Stimulated activated CD8-positive, alpha-beta memory T cell treated with anti-CD3 and anti-CD28 coated beads, Interleukin-2, amount 100 ng/mL, for 48 hours (primary cell): ENCODE results near the gene AATF.

Experiments
- DNase-seq, 2 donors: peaks; one replicate each; pipeline ENCODE4 v3.0.0-alpha.2; 2020; ENCODE audit warnings: low read depth in 2 of 2

Gene AATF

DNA sequence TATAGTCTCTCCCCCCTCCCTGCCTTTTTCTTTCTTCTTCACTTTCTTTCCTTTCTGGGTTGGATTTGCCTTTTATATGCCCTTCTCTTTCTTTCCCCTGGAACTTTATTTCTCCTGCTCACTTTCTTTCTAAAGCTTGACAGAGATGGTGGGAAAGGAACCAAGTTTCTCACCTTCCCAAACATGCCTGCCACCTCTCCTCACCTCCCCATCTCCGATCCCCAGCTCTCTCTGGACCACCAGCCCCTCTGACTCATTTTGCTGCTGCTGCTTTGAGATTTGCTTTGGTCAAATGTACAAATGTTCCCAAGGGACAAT, 18.2 kb upstream of the AATF start:
- DNase-seq = no peak

DNA sequence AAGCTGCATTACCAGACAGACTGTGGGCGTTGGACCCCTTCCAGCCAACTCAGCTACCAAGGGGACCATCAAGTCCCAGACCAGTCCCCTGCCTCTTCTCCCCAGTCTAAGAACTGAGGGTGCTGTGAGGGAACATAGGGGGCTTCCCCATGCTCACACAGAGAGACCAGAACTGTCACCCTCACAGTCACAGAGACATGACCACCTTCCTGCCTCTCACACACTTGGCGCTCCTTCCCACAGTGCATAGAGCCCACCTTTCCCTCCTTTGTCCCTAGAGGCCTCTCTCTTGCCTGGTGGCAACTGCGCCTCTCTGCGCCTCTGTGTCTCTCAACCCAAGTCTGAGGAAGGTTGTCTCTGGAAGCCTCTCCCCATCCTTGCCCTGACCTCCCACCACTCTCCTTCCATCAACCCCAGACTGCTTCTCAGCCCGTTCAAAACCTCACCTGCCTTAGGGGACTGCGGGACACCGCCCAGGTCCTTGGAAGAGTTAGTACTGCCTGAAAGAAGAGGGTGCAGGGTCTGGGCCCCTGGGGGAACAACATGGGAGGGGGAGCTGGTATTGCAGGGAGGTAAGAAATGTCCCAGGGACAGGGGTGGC, 17.6 kb upstream of the AATF start:
- no peak for DNase-seq

DNA sequence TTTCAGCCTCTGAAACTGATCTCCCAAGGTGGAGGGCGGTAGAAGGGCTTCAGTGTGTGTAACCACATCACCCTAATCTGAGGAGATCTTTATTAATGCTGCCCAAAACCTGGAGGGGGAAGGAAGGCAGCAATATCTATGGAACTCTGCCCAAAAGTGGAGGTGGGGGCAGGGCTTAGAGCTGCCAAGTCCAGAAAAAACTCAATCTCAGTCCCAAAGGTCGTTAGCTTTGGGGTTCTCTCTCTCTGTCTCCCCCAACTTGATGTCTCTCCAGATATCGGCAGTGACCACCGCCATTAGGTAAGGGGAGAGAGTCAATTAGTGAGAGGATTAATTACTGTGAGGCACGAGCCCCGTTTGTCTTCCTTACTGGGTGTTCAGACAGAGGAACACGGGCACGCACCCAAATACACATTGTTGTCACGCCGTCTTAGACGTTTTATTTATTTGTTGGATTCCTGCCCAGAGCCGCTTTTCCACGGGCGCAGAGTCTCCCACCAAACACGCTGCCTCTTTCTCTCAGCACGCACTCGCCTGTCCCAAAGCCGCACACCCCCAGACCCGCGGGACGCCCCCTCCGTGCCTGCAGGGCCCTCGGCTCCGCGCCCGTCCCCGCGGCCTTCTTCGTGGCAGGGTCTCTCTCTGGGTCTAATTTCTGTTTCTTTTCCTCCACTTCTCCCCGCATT, 16.9 kb upstream of the AATF start:
- DNase-seq = no peak

DNA sequence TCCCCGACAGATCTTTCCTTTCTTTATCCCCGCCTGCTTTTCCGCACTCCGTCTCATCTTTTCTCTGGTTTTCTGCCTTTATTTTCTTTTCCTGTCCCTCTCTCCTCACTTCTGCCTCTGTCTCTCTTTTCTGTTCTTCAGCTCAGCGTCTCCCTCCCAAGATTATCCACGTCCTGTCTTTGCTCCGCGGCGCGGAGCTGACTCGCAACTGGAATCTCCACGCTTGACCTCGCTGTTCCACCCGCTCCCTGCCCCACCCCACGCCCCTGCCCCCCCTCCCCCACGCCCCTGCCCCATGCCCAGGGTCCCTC, 16.4 kb upstream of the AATF start:
- DNase-seq = no peak

DNA sequence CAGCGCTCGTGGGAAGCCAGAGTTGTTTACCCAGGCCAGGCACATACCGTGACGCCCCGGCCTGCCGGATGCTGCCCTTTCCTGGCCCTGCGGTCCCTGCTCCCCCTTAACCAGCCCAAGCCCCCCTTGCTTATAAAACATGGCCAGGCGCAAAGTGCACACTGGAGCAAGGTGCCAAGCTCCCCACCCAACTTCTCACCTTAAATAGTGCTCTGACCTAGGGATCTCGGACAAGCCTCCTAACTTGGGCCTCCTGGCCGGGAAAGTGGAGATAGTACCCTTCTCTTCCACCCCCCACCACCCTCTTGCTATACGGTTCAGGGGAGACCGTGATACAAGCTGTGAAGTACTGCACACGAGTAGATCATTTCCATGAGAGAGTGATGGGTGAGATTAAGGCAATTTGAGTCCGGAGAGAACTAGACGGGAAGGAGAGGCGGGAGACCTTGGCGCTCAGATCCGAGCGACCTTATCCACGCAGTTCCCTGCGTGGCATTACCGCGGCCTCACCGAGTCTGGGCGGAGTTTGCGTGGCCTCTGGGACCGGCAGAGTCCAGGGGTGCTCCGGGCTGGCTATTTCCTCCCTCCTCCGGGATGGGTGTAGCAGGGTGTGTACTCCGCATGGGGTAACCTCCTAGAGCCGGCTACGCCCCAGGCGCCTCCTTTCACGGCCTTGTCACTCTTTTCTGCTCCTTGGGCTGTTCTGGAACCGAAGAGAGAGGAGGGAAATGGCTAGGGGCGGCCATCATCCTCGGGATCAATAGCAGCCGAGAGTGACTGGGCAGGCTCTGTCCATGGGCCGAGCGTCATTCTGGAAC, 15.9 kb upstream of the AATF start:
- DNase-seq = no peak

DNA sequence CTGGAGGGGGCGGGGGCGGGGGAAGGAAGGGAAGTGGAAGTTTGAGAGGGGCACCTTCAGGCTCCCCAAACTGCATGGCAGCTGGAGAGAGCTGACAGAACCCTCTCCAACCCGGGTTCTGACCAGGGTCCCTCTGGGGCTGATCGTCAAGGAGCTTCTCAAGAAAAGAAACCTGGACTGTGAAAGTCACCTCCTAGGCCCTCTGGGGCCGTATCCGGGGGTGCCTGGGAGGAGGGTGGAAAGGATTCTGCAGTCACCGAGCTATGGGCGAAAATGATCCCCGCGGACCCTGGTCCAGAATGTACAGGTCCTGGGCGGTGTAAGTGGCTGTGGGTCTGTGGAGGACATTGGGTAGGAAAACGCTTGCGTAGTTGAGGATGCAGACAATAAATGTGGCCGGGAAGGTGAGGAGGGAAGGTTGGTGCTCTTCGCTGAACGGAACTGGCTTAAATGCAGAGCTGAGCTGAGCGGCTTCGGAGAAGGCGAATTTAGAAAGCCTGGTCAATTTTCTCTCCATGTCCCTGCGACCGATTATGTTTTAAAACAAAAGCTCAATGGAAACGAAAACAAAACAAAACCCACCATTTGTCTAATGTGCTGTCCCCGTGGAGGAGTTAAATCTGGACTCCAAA, 15.1 kb upstream of the AATF start:
- no peak for DNase-seq

DNA sequence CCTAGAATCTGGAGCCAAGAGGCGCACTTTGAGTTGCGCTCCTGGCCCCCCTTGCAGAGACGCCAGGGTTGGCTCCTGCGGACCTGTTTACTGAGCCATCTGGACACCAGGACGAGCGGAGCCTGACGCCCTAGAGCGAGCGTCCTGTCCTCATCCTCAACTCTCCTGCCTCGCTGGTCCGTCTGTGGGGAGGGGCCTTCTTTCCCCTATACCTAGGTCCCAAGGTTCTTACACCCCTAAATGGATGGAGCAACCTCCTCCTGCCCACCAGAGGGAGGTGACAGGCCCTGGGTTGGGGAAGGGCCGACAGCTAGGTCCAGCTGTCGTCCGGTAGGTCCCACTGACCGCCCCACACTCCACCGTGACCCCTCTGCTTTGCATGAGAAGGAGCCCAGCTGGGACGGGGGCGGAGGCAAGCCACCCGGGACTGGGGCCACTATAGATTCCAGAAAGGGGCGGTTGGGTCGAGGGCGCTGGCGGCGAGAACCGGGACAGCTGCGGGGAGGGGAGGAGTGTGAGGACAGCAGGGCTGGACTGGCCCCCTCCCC, 14.5 kb upstream of the AATF start:
- no peak for DNase-seq

DNA sequence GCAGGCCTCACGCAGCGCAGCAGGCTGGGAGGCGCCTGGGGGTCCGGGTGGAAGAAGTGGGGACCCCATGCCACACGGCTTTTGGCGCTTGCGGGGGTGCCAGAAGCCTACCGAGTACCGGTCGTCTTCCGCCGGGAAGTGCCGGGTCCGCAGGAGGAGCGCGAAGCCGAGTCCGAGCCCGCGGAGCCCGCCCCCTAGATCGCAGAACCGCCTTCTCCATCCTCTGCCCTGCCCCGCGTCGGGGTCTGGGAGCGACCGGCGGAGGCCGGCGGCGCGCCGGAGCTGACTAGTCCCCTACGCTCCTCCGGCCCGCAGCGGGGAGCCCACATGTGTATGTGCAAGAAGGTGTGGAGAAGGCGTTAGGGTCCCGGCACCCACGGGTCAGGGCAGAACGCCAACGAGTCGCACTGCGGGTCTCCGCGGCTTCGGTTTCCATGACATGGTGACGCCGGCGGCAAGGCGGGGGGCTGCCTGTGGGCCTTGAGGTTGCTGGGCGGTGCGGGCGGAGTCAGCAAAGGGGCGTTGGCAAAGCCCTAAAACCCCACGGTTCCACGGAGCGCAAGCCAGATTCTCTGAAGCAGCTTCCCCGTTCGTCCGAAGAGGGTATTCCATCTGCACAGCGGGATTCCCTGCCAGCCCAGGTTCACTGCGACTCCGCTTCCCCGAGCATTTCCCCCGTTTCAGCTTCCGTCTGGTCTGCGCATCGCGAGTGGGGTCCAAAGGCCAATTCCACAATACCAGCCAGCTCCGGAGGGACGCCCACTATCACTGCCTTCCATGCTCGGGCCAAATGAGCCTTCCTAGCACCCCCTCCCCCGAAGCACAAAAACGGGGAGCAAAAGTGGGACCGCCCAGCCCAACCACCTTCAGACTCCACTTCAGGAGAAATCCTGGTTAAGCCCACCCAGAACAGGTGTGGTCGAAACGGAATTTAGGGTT, 13.8 kb upstream of the AATF start:
- DNase-seq = no peak

DNA sequence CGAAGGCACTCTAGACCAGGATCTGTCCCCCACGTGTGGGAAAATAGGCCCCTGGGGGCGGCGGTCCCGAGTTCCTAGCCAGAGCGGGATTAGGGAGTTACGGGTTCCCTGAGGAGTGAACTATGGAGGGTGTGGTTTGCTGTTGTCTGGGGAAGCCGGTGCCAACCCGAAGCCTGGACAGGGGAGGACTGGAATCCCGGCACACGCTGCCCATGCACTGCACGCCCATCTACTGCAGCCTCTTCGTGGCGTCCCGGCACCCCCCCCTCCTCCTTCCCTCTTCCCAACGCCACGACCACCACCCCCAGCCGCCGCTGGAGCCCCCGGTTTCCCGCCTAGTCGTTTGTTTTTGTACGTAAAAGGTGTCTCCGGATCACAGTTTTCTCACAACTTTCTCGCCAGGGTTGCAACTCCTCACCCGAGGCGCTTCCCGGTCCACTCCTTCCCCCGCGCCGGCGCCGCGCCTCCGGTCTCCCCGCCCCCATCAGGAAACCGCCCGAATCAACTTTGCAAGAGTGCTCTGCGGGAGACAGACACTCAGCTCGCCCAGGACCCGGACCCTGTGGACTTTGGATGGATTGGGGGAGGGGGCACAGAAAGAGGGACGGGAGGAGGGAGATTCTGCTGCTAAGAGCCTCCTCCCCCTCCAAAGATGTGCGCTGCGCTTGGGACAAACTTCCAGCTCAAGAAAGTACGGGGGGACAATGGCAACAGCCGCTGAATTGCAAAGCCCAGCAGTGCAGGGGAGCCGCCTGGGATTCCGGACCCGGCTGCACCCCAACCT, 12.9 kb upstream of the AATF start:
- DNase-seq = no peak

DNA sequence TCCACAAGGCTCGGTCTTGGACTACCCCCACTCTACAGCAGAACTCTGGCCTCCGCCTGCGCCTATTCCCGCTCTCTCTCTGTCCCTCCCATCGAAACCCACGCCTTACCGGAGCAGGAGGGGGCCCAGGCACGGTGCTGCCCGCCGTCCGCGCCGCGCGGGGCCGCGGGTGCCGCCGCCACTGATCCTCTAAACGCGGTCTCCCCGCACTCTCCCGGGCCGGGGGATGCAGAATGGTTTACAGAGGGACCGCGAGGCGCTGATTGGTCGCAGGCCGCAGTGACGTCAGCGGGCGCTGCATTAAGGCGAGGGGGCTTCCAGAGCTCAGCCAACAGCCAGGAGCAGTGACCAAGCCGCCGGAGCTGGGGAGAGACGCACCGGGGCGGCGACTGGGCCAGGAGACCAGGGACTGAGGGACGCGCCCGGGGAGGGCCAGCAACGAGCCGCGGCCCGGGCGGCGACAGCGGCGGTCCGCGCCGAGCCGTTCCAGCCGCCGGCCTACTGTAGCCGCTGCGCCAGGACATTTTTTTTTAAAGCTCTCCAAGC, 12.2 kb upstream of the AATF start:
- no peak for DNase-seq

DNA sequence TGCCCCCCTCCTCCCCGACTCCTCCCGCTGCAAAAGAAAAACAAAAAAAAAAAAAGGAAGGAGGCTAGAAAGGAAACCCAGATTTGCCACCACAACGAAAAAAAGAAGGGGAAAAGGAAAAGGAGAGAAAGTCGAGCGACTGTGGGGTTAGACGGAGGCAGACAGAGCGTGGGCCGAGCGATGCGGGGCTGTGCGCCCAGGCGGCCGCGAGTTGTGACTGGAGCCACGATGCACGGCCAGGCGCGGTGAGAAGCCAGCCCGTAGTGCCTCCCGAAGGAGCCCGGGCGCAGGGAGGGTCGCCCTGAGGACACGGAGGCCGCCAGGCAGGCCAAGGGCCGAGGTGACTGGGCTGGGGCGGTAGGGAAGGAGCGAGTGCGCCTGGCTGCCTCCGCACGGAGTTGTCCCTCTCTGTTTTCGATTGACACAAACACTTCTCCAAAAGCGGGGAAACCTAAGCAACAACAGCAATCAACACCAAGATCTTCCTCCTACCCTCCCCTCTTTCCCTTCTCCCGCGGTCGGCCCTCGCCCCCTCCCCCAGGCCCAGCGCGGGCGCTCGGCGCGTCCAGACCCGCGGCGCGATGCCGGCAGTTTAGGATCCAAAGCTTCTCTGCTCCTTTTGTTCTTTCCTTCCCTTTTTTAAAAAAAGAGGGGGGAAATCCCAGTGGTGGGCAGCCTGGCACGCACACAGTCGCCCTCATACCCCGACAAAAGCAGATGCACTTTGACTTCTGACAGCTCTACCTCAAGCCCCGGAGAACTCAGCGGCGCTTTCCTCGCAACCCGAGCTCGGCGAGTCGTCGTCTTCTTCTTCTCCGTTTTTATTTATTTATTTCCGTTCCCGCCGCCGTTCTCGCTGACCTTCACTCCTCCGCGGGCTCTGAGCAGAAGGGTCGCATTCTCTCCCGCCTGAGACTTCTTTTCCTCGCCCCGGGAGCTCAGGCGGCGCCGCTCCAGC, 11.5 kb upstream of the AATF start, which contains the start of gene LHX1:
TSS of gene LHX1 (plus strand) at position 475 of the 958 bp plus-strand sequence. CDS start 723 bp downstream, outside the sequence.
- DNase-seq = no peak

DNA sequence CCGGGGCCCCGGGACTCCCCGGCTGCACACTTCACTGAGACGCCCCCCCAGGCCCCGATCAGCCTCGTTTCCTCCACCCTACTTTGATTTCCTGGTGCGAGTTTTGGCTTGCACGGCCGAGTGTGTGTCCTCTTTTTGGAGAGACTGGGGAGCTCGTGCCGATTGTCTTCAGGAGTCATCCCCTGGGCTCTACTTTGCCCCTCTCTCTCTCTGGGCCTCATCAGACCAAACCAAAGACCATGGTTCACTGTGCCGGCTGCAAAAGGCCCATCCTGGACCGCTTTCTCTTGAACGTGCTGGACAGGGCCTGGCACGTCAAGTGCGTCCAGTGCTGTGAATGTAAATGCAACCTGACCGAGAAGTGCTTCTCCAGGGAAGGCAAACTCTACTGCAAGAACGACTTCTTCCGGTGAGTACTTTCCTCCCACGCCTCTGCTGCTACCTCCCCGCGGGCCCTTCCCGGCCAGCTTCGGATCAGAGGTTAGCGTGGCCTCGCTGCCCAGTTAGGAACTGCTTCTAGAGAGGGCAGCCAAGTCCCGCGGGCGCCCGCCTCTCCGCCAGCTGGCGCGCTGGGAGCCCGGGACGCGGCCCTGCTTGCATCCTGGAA, 10.7 kb upstream of the AATF start:
- DNase-seq = no peak

DNA sequence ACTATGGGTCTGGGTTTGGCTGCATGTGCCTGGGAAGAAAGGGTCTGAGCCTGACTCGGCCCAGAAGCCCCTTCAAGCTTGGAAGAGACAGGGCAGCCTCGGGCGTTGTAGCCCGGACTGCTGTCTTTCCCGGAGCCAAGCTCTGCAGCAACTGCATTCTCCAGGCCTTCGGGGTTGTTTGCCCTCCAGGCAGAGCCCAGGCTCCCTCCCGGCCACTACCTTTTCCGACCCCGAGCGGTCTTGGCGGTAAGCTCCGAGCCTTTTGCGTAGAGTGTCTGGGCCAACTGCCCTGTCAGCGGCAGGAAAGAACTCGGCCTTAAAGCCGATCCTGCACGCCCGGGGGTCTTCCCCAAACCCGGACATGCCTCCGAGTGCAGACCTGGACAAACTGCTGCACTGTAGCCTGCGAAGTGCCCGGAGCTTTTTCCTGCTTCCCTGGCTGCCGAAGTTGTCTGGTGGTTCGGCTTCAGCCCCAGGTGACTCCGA, 10.1 kb upstream of the AATF start:
- no peak for DNase-seq

DNA sequence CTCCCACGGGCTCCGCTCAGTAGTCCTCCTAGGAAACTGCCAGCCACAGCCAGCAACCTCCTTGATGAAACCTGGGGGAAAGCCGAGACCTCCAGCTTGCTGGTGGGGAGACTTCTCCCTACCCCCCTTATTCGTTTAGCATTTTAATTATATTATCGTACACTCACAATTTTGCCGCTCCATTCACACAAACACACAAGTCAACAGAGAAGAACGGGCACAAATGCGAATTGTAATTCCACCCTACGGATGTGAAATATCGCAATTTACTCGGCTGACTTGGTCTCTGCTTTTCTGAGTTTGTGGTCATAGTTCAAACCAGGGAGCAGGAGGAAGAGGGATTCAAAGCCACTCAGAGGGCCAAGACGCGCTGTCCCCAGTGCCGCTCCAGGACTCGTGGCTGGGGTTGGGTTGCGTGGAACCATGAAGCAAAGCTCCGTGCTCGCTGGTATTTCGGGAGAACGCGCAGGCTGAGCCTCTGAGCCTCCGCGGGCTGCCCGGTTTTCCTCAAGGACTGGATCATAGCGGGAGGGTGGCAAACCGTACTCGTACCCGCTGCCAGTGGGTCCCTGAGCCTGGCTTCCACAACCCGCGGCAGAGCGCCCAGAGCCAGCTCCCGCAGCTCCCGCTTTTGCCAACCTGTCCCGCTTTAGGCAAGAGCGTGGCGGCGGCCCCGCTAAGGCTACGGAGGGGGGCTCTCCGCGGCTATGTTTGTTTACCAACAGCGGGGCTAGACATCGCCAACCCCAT, 9.5 kb upstream of the AATF start:
- DNase-seq = no peak

DNA sequence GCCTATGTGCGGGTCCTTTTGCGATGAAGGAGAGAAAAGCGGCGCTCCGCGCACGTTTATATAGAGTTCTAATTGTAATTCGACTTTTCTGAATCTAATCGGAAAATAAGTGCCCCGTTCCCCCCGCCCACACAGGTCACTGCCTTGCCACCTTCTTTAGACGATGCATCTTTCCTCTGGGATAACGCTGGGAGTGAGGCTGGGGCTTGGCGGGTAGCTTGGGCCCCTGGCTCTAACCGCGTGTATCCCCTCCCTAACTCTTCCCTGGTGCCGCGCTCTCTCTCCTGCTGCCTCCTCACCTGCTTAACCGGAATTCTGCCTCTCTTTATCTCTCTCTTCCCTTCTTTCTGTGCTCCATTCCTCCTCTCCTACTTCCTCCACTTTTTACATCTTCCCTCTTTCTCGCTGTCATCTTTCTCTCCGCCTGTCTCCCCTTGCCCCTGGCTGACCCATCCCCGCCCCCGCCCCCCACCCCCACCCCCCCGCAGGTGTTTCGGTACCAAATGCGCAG, 8.9 kb upstream of the AATF start:
- DNase-seq = no peak

DNA sequence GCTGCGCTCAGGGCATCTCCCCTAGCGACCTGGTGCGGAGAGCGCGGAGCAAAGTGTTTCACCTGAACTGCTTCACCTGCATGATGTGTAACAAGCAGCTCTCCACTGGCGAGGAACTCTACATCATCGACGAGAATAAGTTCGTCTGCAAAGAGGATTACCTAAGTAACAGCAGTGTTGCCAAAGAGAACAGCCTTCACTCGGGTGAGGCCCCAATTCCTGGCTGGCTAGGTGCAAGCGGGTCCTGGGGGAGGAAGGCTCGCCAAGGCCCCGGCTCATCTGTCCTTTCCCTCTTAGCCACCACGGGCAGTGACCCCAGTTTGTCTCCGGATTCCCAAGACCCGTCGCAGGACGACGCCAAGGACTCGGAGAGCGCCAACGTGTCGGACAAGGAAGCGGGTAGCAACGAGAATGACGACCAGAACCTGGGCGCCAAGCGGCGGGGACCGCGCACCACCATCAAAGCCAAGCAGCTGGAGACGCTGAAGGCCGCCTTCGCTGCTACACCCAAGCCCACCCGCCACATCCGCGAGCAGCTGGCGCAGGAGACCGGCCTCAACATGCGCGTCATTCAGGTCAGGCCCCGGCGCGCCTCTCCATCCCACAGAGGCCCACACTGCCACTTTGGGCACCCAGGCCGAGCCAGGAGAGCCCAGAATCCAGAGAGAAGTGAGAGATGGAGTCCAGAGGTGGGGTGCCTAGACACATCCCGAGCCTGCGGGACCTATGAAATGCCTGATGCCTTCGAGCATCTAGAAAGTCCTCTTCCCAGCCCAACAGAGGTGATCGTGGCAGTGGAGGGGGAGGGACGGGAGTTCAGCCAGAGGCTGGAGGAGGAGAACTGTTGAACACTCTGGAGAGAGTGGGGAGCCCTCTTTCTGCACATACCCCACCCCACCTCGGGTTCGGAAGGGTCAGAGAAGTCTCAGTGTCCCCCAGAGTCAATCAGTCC, 8.2 kb upstream of the AATF start:
- no peak for DNase-seq
